ENCODE data around the gene GDPD4.

Gene GDPD4

DNA sequence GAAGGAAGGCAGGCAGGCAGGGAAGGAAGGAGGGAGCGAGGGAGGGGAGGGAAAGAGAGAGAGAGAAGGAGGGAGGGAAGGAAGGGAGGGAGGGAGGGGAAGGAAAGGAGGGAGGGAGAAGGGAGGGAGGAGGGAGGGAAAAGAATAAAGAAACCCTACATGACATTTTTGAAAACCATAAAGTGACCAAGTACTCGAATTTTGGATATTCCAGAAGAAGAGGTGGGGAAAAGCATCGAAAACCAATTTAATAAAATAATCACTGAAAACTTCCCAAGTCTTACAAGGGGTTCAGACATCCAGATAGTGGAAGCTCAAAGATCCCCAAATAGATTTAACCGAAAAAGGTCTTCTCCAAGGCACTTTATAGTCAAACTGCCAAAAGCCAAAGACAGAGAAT, 11.7 kb downstream of the GDPD4 start:
- DNase-seq, result no peak

DNA sequence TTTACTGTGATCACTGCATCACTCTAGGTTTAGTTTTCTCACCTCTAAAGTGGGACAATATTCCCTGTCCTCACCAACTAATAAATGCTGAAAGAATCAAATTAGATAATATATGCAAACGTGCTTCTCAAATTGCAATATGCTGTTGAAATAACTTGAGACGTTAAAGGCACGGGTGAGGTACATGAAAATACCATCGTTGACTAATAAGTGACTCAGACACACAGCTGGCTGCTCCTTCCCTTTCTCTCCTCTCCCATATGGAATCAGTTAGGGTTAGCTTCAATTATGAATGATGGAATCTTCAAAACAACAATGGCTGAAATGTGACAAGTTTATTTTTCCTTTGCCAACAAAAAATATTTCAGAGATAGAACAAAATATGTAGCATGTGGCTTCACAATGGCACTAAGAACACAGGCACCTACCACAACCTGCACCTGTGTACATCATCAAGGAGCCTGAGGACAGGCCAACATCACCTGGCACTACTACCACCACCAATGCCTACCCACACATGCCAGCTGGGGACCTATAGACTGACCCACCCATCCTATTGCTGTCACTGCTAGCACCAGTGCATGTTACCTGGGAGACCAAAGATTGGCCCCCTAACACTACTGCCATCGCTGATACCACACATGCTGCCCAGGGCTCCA, 13.7 kb downstream of the GDPD4 start:
- DNase-seq, result peak; percentile 32

DNA sequence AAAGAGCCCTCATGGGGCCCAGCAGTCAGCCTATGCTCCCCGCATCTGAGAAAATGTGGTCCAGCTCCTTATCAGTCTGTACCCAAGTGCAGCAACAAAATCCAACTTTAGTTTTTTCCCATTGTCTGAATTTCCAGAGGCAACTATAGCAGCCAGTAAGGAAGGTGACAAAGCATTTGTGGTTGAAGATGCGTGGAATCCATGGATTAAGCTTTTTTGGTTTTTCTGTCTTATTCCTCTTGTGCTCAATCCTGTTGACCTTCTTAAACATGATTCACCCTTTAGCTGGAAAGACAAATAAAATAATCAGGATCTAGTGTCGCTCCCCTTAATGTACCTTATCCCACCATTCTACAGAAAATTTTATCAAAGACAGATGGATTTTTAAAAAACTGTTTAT, 14.3 kb downstream of the GDPD4 start:
- no peak for DNase-seq

DNA sequence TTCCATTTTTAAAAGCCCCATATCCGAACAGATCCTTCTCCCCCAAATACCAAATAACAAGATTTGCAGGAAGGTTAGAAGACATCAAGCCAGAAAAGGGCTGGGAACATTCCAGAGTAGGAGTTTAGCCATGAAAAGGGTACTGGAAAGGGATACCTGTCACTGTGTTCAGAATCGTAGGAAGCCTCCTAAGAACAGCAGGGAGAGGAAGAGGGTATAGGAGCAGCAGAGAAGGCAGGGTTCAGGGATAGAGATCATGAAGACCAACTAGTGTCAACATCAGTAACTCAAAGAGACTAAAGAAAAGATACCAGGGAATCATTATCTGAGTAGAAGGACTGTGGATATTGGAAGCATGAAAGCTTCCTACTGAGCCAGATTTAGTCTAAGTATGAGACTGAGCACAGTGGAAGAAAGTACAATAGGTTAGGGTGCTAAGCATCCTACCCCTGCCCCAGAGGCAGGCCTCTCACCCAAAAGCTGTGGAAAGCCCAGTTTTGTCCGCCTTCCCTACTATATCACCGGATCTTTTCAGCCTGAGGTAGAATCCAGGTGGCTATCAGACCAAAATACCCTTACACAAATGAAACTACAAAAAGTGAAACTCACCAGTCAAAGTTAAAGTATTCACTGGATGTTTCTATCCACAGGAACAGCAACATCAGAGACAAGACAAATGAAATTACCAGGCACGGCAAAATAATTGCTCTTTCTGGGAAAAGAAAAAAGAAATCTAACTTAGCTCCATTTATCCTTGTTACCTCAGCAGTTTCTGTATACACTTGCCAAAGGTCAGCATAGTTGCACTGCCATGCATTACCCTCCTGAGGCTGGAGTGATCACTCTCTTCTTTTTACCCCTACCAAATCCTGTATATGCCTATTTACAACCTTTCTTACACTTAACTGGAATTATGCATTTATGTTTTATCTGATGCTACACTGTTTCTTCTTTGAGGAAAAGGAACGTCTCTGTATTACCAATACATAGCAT, 16.7 kb downstream of the GDPD4 start:
- no peak for DNase-seq

DNA sequence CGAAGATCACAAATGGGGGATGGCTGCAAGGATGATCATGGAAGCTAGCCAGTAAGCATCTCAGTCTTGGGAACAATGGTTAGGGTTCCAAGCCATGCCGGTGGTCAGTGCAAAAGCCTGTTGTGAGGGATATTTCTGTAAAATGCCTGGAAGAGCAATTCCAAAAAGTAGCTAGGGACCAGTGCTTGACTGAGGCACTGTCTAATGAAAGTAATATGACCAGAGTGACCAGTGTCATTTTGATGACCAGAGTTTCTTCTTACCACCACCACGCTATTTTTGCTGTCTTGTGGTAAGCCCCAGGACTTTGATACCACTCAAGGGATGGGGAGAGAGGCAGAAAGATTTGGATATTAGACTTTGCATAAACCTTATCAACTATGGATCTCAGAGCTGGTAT, 18.4 kb downstream of the GDPD4 start:
- no peak for DNase-seq

DNA sequence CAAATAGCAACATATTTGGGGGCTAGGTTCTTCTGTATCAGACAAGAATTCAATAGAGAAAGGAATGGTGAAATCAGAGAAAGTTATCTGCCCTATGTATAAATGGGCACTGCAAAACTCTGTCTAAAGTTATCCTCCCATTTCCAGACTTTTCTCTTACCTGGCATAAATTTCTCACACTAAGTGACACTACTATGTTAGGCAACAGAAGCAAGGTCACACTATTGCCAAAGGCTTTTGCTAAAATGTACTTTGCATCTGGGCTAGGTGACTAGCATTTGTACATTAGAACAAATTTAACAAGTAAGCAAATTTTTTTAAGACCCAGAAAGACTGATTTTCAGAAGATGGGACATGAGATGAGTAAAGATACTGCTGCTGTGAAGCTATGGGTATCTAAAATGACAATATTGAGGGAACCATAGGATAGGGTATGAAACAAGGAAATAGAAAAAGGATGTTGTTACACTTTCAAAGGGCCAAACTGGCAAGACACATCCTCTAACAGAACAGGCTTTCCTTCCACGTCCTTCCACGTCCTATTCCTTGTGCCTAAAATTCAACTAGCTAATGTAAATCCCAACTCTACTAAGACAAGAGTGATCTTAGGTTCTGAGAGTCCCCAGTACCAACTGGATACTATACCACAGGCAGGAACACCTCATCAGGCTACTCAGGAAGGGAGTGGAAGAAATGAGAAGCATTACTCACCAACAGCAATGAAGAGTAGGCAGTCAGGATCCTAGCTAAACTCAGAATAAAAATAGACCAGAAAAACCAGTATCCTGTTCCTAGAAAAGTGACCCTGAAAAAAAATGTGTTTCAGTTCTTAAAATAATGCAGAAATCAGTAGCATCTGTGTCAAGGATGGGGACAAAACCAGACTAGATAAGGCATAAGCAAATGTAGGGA, 22.6 kb downstream of the GDPD4 start:
- peak; percentile 46 for DNase-seq

DNA sequence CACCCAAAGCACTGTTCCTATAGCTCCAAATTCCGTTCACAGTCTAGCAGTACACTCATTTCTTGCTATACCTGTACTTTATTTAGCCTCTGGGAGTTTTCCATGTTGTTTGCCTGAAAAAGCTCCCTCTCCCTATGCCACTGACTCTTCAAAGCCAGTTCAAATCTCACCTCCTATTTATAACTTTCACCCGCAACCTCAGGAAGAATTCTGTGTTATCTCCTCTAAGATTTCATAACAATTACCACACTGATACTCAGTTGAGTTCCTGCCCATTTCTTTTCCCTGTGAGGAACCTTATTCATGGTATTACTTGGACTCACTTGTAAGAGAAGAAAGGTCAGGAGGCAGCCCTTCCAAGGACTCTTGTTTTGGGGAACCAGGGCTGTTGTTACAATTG, 25.2 kb downstream of the GDPD4 start:
- DNase-seq, result no peak

DNA sequence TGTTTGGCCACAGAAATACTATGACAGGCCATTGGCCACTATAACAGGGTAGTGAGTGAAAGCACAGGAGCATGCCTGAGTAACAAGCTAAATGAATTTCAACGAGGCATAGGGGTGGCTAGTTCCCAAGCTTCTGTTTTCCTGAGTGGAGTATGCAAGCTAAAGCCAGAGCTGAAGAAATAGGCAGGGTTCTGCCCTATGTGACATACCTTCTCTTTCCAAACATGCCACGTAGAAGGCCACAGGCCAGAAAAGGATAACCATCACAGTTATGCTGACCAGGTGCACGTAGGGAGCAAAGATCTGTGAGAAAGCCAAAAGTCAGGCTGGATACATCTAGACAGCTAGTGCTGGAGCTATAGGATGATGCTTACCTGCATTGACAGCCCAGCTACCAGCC, 30.6 kb downstream of the GDPD4 start:
- DNase-seq, result no peak

DNA sequence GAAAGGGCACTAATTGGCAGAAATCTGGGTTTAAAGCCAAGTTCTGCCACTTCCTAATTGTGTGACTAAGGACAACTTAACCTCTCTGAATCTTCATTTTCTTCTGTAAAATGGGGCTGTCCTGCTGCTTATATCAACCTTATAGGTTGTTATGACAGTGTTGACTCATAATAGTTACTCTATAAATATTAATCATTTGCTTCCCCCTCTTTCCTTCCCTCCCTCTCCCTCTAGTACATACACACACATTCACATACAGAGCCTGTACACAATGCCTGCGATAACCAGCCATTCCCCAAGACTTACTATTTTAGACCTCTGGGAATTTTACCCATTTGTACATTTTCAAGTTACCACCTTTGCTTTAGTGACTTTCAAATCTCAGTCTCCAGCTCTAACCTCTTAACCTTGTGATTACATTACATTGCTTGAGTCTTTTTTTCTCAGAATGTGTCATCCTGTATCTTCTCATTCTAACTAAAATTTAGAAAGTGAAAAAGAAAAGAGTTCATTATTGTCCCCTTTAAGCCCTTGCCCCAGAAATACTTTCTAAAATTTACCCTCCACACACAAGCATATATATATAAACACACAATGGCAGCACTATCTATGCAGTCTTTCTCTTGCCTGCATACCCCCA, 31.9 kb downstream of the GDPD4 start:
- peak; percentile 54 for DNase-seq

DNA sequence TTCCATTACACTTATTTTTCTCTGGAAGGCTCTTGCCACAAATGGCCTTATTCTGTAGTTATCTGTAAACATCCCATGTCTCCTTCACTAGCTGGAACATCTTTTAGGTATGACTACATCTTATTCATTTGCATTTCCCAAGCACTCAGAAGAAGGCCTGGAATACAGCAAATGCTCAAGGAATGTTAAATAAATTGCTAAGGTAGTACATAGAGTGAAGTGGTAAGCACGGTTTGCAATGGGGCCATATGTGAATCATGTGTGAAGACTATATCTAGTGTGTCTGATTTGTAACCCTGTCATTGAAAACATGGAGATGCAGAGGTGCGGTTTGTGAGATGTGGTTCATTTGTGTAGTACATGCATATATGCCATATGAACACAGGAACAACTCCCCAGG, 33.5 kb downstream of the GDPD4 start:
- no peak for DNase-seq

DNA sequence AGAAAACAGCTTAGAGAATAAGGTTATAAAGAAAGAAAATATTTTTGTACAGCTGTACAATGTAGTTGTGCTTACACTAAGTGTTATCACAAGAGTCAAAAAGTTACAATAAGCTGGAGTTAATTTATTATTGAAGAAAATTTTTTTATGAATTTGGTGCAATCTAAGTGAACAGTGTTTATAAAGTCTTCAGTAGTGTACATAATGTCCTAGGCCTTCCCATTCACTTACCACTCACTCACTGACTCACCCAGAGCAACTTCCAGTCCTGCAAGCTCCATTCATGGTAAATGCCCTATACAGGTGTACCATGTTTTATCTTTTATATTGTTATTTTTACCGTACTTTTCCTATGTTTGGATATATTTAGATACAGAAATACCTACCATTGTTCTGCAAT, 34.7 kb downstream of the GDPD4 start:
- no peak for DNase-seq

DNA sequence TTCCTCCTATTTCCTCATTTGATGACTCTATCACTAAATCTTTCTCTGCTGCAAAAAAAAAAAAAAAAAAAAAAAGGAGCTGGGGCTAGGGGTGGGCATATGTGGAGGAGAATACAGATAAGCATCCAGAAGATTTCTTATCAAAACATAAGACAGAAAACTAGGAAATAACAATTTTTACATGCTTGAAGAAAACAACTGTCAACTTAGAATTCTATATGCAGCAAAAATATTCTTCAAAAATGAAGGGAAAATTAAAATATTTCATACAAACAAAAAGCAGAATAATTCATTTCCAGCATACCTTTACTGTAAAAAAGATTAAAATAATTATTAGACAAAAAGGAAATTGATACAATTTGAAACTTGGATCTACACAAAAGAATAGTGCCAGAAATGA, 38.7 kb downstream of the GDPD4 start:
- no peak for DNase-seq

DNA sequence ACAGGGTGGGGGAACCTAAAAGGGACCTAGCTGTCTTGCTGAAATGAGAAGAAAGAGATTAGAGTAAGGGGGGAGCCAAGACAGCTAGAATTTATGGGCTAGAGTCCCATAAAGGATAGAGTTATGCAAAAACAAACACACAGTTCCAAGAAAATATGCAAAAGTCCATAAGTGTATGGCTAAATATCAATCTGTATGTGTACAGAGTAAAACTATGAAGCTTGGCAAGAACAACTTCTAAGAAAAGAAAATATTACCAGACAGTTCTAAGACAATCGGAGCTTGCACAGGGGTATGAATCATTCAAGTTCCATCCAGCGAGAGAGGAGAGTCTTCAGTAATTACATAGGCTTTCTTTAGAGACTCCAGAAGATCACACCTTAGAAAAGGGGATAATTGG, 41.8 kb downstream of the GDPD4 start:
- no peak for DNase-seq

DNA sequence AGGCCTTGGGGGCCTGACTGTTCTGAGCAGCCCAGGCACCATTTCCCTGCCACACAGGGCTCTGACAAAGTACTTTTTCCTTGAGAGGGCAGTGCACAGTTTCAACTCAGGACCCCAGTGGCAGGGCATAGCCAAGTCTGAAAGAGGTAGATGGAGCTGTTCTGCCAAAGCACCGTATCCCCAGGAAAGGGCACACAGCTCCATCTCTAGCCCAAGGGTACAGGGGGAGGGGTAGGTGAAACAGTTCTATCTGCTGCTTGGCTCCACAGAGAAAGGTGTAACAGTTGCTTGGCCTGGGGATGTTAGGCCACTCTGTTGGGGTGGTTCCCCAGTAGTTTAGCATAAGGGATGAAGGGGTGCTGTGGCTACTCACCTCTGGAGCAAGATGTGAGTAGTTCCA, 47.8 kb downstream of the GDPD4 start:
- no peak for DNase-seq

DNA sequence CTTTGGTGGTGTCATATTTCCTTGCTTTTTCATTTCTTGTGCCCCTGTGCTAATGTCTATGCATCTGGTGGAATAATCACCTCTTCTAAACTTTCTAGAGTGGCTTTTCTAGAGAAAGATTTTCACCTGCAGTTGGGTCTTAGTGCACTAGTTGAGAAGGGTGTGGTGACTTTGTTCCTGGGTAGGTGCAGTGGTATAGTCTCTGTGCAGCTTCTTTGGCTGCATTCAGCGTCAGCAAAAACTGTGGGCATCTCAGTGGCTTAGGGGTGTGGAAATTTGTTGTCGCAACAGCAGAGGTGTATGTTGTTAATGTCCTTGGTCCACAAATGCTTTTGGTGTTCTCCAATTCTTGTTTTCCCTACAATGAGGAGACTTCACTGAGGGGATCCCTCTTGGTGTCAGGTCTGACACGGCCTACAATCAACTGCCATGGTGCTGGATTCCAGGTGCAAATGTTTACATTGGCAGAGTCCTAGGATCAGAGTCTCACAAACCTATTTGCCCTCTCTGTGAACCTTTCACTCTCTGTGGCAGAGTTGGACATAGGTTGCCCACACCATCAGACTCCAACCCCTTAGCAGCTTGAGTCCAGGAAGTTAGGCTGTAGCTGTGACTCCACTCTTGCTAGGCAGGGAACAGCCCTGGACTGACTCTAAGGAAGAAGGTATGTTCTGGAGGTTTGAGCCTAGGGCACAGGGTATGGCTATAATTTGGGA, 48.8 kb downstream of the GDPD4 start:
- peak; percentile 76 for DNase-seq

DNA sequence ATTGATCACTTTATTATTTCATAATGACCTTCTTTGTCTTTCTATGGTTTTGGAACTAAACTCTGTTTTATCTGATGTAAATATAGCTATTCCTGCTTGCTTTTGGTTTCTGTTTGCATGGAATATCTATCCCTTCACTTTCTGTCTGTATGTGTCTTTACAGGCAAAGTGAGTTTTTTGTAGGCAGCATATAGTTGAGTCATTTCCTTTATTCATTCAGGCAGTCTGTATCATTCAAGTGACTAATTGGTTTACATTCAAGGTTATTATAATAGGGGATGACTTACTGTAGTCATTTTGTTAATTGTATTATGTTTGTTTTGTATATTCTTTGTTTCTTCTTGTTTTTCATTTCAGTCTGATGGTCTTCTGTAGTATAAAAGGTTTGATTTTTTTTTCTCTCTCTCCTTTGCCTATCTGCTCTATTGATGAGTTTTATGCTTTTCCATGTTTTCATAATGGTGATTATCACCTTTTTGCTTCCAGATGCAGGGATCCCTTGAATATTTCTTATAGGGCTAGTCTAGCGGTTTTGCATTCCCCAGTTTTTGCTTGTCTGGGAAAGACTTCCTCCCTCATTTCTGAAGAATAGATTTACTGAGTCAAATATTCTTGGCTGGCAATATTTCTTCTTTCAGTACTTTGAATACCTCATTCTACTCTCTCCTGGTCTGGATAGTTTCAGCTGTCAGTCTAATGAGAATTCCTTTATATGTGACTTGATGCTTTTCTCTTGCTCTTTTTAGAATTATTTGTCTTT, 50.4 kb downstream of the GDPD4 start:
- DNase-seq, result peak; percentile 67

DNA sequence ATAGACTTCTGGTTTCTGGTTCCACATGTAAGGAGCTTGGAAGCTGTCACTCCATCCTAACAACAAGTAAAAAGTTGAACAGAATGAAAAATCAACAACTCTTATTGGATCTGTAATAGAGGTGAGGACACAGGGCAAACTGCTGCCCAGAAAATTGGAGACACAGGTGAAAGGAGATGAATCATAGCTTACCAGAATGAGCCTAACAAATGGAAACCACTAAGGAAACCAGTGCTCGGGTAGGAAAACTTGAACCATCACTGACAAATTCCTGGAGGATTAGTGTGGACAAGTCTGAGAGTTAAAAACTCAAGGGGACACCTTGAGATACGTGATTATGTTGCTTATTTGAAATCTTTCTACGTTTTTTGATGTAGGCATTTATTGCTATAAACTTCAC, 52.1 kb downstream of the GDPD4 start:
- DNase-seq, result peak; percentile 39

DNA sequence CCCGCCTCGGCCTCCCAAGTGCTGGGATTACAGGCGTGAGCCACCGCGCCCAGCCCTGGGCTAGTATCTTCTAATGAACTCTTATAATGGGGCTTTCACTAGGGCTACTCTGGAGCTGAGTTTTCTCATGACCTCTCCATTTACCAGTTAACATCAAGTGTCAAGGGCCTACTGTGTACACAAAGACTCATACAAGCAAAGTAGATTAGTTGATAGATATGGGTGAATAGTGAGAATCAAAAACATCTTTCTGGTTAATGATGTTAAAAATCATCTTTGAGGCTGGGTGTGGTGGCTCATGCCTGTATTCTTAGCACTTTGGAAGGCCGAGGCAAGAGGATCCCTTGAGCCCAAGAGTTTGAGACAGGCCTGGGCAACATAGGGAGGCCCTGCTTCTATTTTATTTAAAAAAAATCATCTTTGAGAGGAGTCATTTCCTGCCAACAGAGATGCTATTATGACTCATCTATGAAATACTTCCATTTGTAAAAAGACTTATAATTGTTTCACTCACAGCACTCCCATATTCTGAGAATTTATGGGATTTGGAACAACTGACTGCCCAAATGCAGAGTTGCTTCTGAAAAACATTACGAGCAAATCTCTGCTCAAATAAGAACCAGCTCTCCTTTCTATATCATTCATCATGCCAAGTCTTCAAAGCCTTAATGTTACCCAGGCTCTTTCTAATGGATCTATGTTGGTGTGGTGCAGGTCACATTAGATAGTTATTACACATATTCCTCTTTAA, 57.0 kb downstream of the GDPD4 start:
- DNase-seq, result peak; percentile 85

DNA sequence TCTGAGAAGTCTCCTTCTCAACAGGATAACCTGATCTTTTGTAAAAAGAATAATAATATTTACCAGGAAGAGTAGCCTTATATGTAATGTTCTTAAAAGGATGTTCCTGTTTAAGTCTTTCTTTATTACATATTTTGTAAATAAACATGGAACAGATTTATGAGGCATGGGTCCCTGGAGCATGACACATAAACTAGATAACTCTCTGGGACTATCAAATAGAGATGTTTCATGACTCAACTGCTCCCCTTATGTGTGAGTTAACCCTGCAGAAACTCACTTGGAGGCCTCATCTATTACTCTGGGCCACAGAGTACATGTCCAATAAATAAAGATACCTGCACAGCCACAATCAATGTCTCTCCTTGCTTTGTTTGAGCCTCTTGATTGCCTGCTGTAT, 64.6 kb downstream of the GDPD4 start:
- no peak for DNase-seq

DNA sequence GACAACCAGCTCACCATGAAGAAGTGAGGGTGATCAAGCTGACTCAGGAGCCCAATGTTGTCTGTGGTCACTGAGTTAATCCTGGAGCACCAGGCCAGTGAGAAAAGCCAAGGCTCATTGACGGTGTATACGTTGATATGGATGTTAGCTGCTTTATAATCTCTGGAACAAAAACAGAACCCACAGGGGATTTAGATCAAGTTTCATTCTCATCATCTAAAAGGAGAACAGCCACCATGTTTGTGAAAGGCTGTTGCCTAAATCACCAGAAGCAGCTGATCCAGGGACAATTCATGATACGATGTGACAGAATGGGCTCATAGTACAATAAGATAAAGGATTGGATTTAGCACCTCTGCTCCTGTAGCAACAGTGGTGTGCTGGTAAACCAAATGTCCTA, 68.5 kb downstream of the GDPD4 start:
- no peak for DNase-seq

DNA sequence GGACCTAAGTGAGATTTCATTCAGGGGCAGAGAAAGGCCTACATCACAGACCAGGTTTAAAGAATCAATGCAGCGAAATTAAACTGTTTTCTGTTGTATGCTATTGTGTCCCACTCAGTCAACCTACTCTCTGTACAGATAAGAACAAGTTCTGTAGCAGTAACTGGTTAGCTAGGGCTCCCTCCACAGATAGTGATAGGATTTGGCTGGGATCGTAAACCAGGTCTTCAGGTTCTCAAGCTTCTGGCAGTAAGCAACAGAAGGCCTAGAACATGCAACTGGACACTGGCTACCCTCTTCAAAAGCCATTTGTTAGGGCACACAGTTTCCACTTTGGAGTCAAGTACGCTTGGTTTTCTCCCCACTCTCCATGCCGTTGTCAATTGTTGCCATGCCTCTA, 69.2 kb downstream of the GDPD4 start:
- no peak for DNase-seq

Measured in DMS53 (cell line).